HT-29 (cell line): ENCODE data around the gene ADAM33. TPM values are rescaled to one million over a fixed set of nuclear protein-coding genes. Genes with fewer than 3 reads are reported as not detected.
A peak's percentile ranks its signal among the peaks of the same experiment; 100 is the strongest.

Experiments used
- DNase-seq: peaks from one replicate; pipeline ENCODE4 v3.0.0-alpha.2; 2015; ENCODE audit warnings: low spot score
- total RNA-seq: library from RNA; depleted of rRNA; stranded (reverse); fragments of >200 nt; shearing (Covaris generic); gene quantifications from 2 replicates; pipeline ENCODE4 v1.2.3, GENCODE V29; 2014; rRNA removed

ADAM33 gene
- total RNA-seq, 1 experiment from 2014 or later: not detected

DNA sequence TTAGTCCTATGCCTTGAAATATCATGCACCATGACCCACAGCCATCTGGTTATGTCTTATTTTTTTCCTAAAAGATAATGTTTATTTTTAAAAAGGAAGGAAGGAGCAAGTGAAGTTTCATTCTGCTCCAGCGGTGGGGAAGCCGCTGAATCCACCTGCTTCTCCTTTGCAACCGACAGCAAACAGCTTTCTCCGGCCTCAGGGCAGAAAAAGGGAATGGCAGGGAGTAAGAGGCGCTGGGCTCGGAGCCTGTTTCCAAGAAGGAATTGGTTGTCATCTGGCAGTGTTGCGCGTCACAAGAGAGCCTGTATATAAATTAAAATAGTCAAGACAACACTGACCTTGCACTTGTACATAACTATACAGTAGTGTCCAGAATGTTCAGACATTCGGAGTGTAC, 32.9 kb downstream of the ADAM33 start:
- no peak for DNase-seq

- DNase-seq: no peak
These were observed 34.3 kb downstream of the ADAM33 start for GRCh38 chr20:3647473-3647872.

GRCh38 chr20:3646651-3647050, 35.2 kb downstream of the ADAM33 start:
- DNase-seq: no peak

- no peak for DNase-seq
These were observed 35.8 kb downstream of the ADAM33 start for GRCh38 chr20:3646067-3646440.

DNA sequence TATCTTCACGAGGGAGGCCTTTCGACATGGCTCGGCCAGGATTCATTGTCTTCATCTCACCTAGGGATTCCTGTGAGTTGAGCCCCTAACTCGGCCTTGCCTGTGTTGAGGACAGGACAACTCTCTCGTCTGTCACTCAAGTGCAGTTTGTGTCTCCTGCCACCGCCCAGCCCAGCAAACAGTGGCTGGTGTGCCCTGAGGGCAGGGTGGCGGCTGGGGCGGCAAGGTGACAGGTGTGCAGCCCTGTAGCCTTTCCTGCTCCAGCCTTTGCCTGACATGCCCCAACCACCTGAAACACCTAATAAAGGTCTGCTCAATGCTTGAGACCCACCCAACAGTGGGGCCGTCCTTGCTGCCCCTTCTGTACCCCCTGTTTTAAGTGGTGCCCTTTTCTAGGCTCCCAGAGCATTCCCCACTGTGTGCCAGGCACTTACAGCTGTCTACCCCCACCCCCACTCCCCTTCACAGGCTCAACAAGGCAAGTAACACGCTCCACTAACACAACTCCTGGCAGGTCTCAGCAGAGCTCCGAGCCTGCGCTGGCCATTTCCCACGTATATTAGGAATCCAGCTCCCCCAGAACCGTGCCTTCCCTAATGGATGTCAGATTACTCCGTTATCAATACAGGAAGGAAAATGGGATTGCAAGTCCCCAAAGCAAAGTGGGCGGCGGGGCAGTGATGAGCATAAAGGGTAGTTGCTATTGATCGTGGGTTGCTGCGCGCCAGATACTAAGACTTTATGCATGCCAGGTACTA, 36.3 kb downstream of the ADAM33 start:
- no peak for DNase-seq

DNA sequence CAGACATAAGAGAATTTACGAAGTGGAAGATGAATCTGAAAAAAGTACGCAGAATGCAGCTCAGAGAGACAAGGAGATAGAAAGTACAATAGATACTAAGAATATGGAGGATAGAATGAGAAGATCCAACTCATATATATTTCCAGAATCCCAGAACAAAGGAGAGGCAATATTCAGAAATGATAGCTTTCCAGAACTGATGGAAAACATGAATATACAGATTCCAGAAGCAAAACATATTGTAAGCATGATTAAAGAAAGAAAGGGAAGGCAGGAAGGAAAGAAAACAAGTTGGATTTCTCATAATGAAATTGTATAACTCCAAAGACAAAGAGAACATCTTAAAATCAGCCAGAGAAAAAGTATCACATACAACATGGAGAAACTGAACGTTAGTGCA, 41.6 kb downstream of the ADAM33 start:
- no peak for DNase-seq

GRCh38 chr20:3635346-3635745, 46.5 kb downstream of the ADAM33 start:
- no peak for DNase-seq

DNA sequence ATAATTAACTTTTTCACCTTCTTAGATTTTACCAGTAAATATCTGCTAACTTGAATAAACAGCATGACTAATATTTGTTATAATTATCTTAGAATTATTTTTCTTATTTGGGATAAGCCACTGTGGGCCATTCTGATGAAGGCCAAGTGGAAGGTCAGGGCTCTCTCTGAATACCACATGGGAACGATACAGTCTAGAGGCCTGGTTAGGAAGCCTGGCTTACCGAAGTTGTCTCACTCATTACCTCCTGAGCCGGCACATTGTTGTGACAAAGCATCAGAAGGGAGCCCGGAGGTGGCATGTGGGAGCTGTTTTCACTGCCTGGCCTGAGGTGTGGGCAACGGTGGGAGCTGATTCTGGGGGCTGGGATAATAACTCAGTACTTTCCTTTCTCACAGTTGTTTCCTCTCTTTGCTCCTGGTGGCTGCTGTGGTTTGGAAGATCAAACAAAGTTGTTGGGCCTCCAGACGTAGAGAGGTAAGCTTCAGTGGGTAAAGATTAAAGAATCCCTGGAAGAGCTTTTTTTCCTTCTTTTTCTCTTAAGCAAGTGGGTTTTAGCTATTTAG, 47.8 kb downstream of the ADAM33 start:
- DNase-seq: no peak

DNA sequence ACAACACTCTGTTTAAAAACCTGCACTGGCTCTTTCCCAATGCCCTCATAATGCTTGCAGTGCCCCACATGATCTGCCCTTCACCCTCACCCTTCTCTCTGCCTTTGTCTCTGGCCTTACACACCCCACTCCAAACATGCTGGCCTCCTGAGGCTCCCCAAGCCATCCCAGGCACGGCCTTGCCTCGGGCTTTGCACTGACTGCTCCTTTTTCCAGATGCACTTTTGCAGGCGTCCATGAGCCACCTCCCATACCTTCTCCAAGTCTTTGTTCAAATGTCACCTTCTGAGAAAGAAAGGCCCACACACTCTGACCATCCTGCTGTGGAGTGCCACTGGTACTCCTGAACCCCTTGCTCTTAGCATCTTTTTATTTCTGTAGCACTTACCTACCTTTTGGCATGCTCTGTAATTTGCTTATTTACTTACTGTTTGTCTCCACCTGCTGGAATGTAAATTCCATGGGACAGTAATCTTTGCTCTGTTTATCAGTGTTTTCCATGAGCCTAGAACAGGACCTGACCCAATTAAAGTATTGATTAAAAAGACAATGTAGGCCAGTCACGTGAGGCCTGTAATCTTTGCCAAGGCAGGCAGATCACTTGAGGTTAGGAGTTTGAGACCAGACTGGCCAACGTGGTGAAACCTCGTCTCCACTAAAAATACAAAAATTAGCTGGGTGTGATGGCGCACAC, 49.4 kb downstream of the ADAM33 start:
- DNase-seq: peak; percentile 16

- no peak for DNase-seq
These were observed 50.3 kb downstream of the ADAM33 start for GRCh38 chr20:3631534-3631933.

GRCh38 chr20:3630429-3630828, 51.4 kb downstream of the ADAM33 start:
- no peak for DNase-seq

- no peak for DNase-seq
These were observed 51.9 kb downstream of the ADAM33 start for GRCh38 chr20:3629893-3630292.

- DNase-seq: no peak
These were observed 53.1 kb downstream of the ADAM33 start for GRCh38 chr20:3628502-3629314.

- DNase-seq: no peak
These were observed 54.3 kb downstream of the ADAM33 start for GRCh38 chr20:3627476-3627875.

GRCh38 chr20:3622406-3622805, 59.4 kb downstream of the ADAM33 start:
- no peak for DNase-seq

GRCh38 chr20:3621111-3621510, 60.7 kb downstream of the ADAM33 start:
- DNase-seq: no peak

Other genes starting within 250 kb of the ADAM33 start
- gene ATRN, start 211.0 kb downstream of the ADAM33 start, total RNA-seq: 3.3 and 5.9 TPM in 2 replicates
- gene GFRA4, start 18.6 kb downstream of the ADAM33 start, total RNA-seq: not detected in 2 replicates
- gene SIGLEC1, start 30.6 kb upstream of the ADAM33 start, total RNA-seq: not detected in 2 replicates
- gene HSPA12B, start 50.7 kb upstream of the ADAM33 start, total RNA-seq: not detected in 2 replicates
- gene ADISSP, start 85.7 kb upstream of the ADAM33 start, total RNA-seq: 137 TPM in 2 replicates
- 0.81 and 0.92 TPM in 2 replicates for gene SPEF1, start 99.4 kb upstream of the ADAM33 start, total RNA-seq
- gene CENPB, start 104.7 kb upstream of the ADAM33 start, total RNA-seq: 205 and 222 TPM in 2 replicates
- gene CDC25B, start 114.3 kb upstream of the ADAM33 start, total RNA-seq: 71.1 and 71.6 TPM in 2 replicates
- 40.2 and 41.0 TPM in 2 replicates for gene AP5S1, start 138.5 kb upstream of the ADAM33 start, total RNA-seq
- gene MAVS, start 164.8 kb upstream of the ADAM33 start, total RNA-seq: 23.8 and 27.3 TPM in 2 replicates
- 34.6 and 39.1 TPM in 2 replicates for gene PANK2, start 207.4 kb upstream of the ADAM33 start, total RNA-seq